Neutrophil (primary cell): ENCODE measurements around the gene FERMT1.
"Not testable (repeated sequence)": the region's sequence is repeated elsewhere in the genome, so short reads cannot be mapped to it uniquely, and the experiment has no call there.

Source experiments
- H3K27ac ChIP-seq: fragments of 200-600 bp; sonication (generic); 2 replicates; pipeline ENCODE4 v1.5.1; 2016; ENCODE audit warnings: mild to moderate bottlenecking, moderate library complexity
- H3K27me3 ChIP-seq: fragments of 200-600 bp; sonication (generic); 2 replicates; pipeline ENCODE4 v1.6.0; 2016; ENCODE audit warnings: mild to moderate bottlenecking
- H3K36me3 ChIP-seq: fragments of 200-600 bp; sonication (generic); 2 replicates; pipeline ENCODE4 v1.5.1; 2017
- H3K4me1 ChIP-seq, 2 experiments: fragments of 200-600 bp in 1 of 2; sonication (generic) in 1 of 2; 1 replicate in 1 of 2; 2 replicates in 1 of 2; pipeline versions ENCODE4 v1.5.1 to v1.6.1; 2013 to 2016; ENCODE audit warnings: low read depth in 1 of 2, low read length in 1 of 2, mild to moderate bottlenecking in 1 of 2, moderate library complexity in 1 of 2; ENCODE audit not compliant: control insufficient read depth in 1 of 2, insufficient read depth in 1 of 2
- H3K4me3 ChIP-seq, 2 experiments: fragments of 200-600 bp in 1 of 2; sonication (generic) in 1 of 2; 1 replicate in 1 of 2; 2 replicates in 1 of 2; pipeline ENCODE4 v1.5.1; 2013 to 2016; ENCODE audit warnings: low read depth in 1 of 2, low read length in 1 of 2, mild to moderate bottlenecking in 1 of 2, moderate library complexity in 1 of 2
- H3K9me3 ChIP-seq: fragments of 200-600 bp; sonication (generic); 2 replicates; pipeline ENCODE4 v1.5.1; 2016
- TF ChIP-seq, protein P1 (sequence below): fragments of 200-600 bp; sonication (generic); IDR thresholded peaks from 2 replicates; pipeline ENCODE4 v1.5.1; 2016; ENCODE audit warnings: antibody characterized with exemption

The FERMT1 gene

DNA sequence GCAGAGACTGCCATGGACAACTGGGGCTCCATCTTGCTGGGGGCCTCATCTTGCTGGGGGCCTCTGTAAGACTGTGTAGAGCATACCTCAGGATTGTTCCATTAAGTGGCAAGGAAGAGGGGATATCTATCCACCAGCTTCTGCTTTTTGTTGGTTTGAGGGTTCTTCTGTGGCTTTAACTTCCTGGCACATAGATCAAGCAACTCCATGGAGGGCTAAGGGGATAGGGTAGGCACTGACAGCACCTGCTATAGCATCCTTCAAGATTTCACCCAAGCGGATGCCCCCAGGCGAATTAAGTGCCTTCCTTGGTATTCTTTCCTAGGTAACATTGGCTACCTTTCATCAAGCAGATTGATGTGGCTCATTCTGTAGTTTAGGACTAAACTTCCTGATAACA, 65.1 kb downstream of the FERMT1 start:
- Histone ChIP-seq H3K9me3 (no peaks in the 10 kb centered on the region), H3K4me1 (peaks cover under 1% of the 10 kb centered on the region in 2 experiments), H3K27me3 (peaks cover 74% of the 10 kb centered on the region), H3K27ac (no peak overlapping the region), H3K4me3 (no peak overlapping the region), H3K36me3 (no peaks in the 10 kb centered on the region)
- TF ChIP-seq, protein P1, sequence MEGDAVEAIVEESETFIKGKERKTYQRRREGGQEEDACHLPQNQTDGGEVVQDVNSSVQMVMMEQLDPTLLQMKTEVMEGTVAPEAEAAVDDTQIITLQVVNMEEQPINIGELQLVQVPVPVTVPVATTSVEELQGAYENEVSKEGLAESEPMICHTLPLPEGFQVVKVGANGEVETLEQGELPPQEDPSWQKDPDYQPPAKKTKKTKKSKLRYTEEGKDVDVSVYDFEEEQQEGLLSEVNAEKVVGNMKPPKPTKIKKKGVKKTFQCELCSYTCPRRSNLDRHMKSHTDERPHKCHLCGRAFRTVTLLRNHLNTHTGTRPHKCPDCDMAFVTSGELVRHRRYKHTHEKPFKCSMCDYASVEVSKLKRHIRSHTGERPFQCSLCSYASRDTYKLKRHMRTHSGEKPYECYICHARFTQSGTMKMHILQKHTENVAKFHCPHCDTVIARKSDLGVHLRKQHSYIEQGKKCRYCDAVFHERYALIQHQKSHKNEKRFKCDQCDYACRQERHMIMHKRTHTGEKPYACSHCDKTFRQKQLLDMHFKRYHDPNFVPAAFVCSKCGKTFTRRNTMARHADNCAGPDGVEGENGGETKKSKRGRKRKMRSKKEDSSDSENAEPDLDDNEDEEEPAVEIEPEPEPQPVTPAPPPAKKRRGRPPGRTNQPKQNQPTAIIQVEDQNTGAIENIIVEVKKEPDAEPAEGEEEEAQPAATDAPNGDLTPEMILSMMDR, result no peak

DNA sequence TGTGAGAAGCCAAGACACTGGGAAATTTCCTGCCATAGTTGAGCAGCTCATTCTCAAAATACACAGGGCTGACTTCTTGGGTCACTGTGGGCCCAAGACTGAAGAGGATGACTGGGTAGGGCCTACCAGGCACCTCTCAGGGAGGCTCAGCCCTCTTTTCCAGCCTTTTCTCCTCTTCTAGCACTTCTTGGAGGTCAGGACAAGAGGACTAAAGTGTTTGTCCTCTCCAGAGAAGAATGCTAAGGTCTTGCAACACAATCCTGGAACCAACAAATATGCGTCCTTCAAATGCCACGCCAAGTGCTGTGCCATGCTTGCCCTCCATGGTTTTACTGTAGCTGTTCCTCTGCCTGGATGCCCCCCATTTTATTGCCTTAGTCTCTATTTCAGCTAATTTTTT, 65.7 kb downstream of the FERMT1 start:
- no peaks in the 10 kb centered on the region for H3K36me3 ChIP-seq
- no peak overlapping the region for H3K4me3 ChIP-seq
- peaks cover 6% of the 10 kb centered on the region in 2 experiments for H3K4me1 ChIP-seq
- H3K27ac ChIP-seq, result no peak overlapping the region
- H3K27me3 ChIP-seq, result peaks cover 79% of the 10 kb centered on the region
- TF ChIP-seq, protein P1, result no peak
- no peaks in the 10 kb centered on the region for H3K9me3 ChIP-seq

DNA sequence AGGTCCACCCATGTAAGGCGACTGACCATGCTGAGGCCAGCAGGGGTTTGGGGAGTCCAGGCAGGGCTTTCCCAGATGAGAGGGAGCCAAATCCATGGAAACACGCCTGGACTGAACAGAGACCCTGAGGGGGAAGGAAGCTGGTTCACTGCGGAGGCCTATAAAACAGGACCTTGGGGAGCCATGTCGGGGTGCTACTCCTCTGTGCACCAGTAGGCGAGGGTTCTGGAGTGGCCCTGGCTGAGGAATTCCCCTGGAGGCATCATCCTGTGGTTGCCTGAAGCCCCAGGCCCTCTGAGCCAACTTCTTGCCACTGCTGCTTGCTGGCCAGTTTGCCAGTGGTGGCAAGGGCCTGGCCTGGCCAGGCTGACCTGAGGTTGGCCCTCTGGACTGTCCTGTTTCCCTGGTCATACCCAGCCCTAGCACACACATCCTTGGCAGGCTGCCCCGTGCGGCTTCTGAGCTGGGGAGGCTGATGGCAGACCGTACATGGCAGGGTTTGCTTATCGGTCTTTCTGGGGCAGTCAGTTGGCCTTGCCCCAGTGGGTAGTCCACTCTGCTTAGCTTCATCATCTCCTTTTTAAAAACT, 66.8 kb downstream of the FERMT1 start:
- Histone ChIP-seq H3K9me3 (no peaks in the 10 kb centered on the region), H3K27me3 (peaks cover 90% of the 10 kb centered on the region), H3K4me3 (no peak overlapping the region), H3K4me1 (peaks cover 10 to 12% of the 10 kb centered on the region in 2 experiments), H3K36me3 (no peaks in the 10 kb centered on the region), H3K27ac (no peak overlapping the region)
- TF ChIP-seq, protein P1, result no peak

DNA sequence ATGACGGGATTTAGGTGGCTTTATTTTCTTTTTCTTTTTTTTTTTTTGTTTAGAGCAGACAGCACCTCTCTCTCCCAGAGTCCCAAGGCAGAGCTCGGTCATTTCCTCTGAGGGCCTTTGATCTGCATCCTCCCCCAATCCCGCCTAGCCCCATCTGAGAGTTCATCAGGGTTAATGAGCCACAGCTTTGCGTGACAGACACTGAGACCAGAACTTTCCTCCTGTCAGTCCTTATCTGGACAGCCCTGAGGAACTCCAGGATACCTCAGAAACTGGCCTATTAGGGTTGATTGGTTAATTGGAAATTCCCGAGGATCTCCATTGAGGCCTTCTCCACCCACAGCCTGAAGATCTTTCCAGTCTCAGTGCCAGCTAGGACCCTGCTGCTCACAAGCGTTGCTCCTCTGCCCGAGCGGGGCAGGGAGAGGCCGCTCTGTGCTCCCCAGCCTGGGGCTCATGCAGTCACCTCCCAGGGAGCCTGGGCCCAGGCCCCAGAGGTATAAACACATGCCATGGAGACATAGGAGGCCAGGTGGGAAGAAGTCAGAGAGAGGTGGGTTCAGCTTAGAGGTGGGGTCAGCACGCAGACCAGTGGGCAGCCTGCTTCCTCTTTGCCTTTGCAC, 67.6 kb downstream of the FERMT1 start:
- peaks cover 95% of the 10 kb centered on the region for H3K27me3 ChIP-seq
- peaks cover 10 to 12% of the 10 kb centered on the region in 2 experiments for H3K4me1 ChIP-seq

DNA sequence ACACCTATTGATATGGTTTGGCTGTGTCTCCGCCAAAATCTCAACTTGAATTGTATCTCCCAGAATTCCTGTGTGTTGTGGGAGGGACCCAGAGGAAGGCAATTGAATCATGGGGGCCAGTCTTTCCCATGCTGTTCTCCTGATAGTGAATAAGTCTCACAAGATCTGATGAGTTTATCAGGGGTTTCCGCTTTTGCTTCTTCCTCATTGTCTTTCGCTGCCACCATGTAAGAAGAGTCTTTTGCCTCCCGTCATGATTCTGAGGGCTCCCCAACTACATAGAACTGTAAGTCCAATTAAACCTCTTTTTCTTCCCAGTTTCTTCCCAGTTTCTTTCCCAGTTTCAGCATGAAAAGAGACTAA, 68.2 kb downstream of the FERMT1 start:
- not testable (repeated sequence) for H3K4me3 ChIP-seq
- H3K27me3 ChIP-seq, result peaks cover 95% of the 10 kb centered on the region

More for the DNA sequence above, 67.6 kb downstream of the FERMT1 start:
- H3K4me3 ChIP-seq, result no peak overlapping the region
- H3K36me3 ChIP-seq, result no peaks in the 10 kb centered on the region
- H3K27ac ChIP-seq, result no peak overlapping the region
- no peaks in the 10 kb centered on the region for H3K9me3 ChIP-seq
- TF ChIP-seq, protein P1, result no peak

More for the DNA sequence above, 68.2 kb downstream of the FERMT1 start:
- H3K27ac ChIP-seq, H3K36me3 ChIP-seq, H3K9me3 ChIP-seq: not testable (repeated sequence)
- H3K4me1 ChIP-seq, result peaks cover 10 to 12% of the 10 kb centered on the region in 2 experiments
